Hepatocyte (in vitro differentiated cells): ENCODE data around the gene SLITRK1. TPM values are rescaled to one million over a fixed set of nuclear protein-coding genes. Genes with fewer than 3 reads are reported as not detected.

Experiments
- DNase-seq: peaks from one replicate; pipeline ENCODE4 v3.0.0-alpha.2; 2016; ENCODE audit warnings: low spot score
- H2AFZ ChIP-seq: fragments of 200-600 bp; sonication (generic); 2 replicates; pipeline ENCODE4 v1.6.0; 2016; ENCODE audit warnings: antibody characterized with exemption, mild to moderate bottlenecking
- H3K27ac ChIP-seq: fragments of 200-600 bp; sonication (generic); 2 replicates; pipeline ENCODE4 v1.5.1; 2016; ENCODE audit warnings: mild to moderate bottlenecking
- H3K27me3 ChIP-seq: fragments of 200-600 bp; sonication (generic); 2 replicates; pipeline ENCODE4 v1.6.1; 2016
- H3K36me3 ChIP-seq: fragments of 200-600 bp; sonication (generic); replicated peaks from 2 replicates; pipeline ENCODE4 v1.5.1; 2016; ENCODE audit warnings: low read depth; ENCODE audit not compliant: insufficient read depth
- H3K4me1 ChIP-seq: fragments of 200-600 bp; sonication (generic); 2 replicates; pipeline ENCODE4 v1.5.1; 2016; ENCODE audit warnings: mild to moderate bottlenecking, moderate library complexity; ENCODE audit not compliant: insufficient read depth
- H3K4me2 ChIP-seq: fragments of 200-600 bp; sonication (generic); 2 replicates; pipeline ENCODE4 v1.6.0; 2016
- H3K4me3 ChIP-seq: fragments of 200-600 bp; sonication (generic); 2 replicates; pipeline ENCODE4 v1.5.1; 2016; ENCODE audit warnings: mild to moderate bottlenecking
- H3K79me2 ChIP-seq: fragments of 200-600 bp; sonication (generic); 2 replicates; pipeline ENCODE4 v1.6.0; 2017; ENCODE audit warnings: mild to moderate bottlenecking
- H3K9me2 ChIP-seq: fragments of 200-600 bp; sonication (generic); replicated peaks from 2 replicates; pipeline ENCODE4 v1.6.0; 2017; ENCODE audit warnings: mild to moderate bottlenecking; ENCODE audit not compliant: insufficient read depth
- H3K9me3 ChIP-seq: fragments of 200-600 bp; sonication (generic); 2 replicates; pipeline ENCODE4 v1.5.1; 2016; ENCODE audit warnings: low read depth, mild to moderate bottlenecking
- H4K20me1 ChIP-seq: fragments of 200-600 bp; sonication (generic); 2 replicates; pipeline ENCODE4 v1.6.0; 2016; ENCODE audit warnings: mild to moderate bottlenecking; ENCODE audit not compliant: insufficient read depth, poor library complexity, severe bottlenecking
- CTCF ChIP-seq: fragments of 200-600 bp; sonication (generic); IDR thresholded peaks from 2 replicates; pipeline ENCODE4 v1.5.1; 2016; ENCODE audit warnings: antibody characterized with exemption, mild to moderate bottlenecking; ENCODE audit not compliant: poor library complexity
- EZH2 ChIP-seq: fragments of 200-600 bp; sonication (generic); IDR thresholded peaks from 2 replicates; pipeline ENCODE4 v1.6.1; 2016; ENCODE audit warnings: antibody characterized with exemption, mild to moderate bottlenecking, borderline replicate concordance
- EZH2phosphoT487 ChIP-seq: fragments of 200-600 bp; sonication (generic); IDR thresholded peaks from one replicate; pipeline ENCODE4 v1.6.1; 2018; ENCODE audit warnings: antibody characterized with exemption, mild to moderate bottlenecking, low read depth, moderate library complexity; ENCODE audit not compliant: unreplicated experiment, severe bottlenecking
- WGBS: methylation state at CpG from one replicate; pipeline ENCODE4 v1.1.6; 2016; ENCODE audit warnings: low lambda C conversion rate; ENCODE audit errors: missing lambda C conversion rate; 5-methylcytosine and 5-hydroxymethylcytosine counted together
- polyA plus RNA-seq: library from polyadenylated mRNA; unstranded; fragments of >200 nt; fragmentation: Nextera tagmentation; extraction: Ambion mirVana; gene quantifications from 2 replicates; pipeline ENCODE4 v1.2.1, GENCODE V29; 2016
- total RNA-seq: library from RNA; depleted of rRNA; stranded (reverse); fragments of >200 nt; gene quantifications from 2 replicates; pipeline ENCODE4 v1.2.3, GENCODE V29; 2014

SLITRK1 gene
- total and polyA plus RNA-seq, 2 experiments from 2014 or later = not detected

DNA sequence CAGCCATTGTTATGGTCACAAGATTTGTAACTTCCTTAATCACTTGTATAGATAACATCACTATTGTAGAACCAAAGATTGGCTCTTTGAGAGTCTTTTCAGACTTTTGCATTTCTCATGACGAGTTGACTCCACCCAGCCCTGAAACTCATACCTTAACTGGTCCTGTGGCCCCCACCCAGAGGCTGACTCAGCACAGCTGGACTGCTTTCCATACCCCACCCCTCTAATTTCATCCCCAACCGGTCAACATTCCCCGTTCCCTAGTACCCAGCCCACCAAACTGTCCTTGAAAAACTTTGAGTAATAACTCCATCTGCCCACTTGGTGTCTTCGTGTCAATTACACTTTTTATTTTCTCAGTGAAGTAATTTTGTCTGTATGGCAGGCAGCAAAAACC is 32.1 kb upstream of the SLITRK1 start:
- Histone ChIP-seq H3K36me3 (no peaks in the 10 kb centered on the region), H3K79me2 (no peaks in the 10 kb centered on the region), H3K4me2 (no peak overlapping the region), H2AFZ (no peak overlapping the region), H4K20me1 (no peaks in the 10 kb centered on the region), H3K27ac (no peak overlapping the region), H3K9me2 (no peaks in the 10 kb centered on the region), H3K4me1 (no peaks in the 10 kb centered on the region), H3K27me3 (no peaks in the 10 kb centered on the region), H3K9me3 (no peaks in the 10 kb centered on the region), H3K4me3 (no peak overlapping the region)
- DNase-seq = no peak
- WGBS = 81% methylated on average over 4 of the region's 4 CpGs
- no peak for TF ChIP-seq EZH2
- TF ChIP-seq EZH2phosphoT487 = no peak
- no peak for TF ChIP-seq CTCF

DNA sequence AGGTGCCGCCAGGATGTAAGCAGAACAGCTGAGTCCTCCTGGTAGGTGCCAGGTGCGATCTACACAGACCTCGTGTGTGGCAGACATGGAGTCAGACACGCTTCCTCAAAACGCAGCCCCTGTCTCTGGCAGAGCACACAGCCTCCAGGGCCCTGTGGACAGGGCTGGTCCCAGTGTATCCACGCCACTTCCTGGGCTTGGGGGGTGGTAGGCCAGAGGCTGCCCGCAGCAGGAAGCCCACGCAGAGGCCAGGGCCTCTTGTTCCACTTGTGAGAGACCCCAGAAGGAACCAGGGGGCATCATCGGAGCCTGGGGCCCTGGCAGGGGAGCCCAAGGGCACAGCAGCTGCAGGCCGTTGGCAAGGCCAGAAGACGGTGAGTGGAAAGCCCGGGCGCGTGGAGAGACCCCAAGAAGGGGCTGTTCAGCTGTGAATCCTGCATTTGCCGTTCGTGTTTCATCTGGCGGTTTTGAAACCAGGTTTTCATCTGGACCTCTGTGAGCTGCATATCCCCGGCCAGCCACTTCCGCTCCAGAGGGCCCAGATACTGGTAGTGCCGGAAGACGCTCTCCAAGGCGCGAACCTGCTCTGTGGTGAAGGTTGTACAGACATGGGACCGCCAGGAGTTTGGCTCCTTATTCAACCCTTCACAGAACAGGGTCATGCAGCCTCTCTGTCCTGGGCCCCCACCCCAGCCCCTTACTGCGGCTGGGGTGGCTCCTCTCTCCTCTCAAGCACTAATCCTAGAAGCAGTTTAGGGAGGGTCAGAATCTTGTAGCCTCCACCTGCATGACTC is 25.1 kb upstream of the SLITRK1 start:
- Histone ChIP-seq H3K4me1 (no peaks in the 10 kb centered on the region), H2AFZ (no peak overlapping the region), H3K4me3 (no peak overlapping the region), H3K36me3 (no peaks in the 10 kb centered on the region), H3K27me3 (no peaks in the 10 kb centered on the region), H3K27ac (no peak overlapping the region), H3K4me2 (no peak overlapping the region), H3K79me2 (no peaks in the 10 kb centered on the region), H4K20me1 (no peaks in the 10 kb centered on the region), H3K9me2 (no peaks in the 10 kb centered on the region), H3K9me3 (no peaks in the 10 kb centered on the region)
- no peak for DNase-seq
- TF ChIP-seq EZH2phosphoT487 = no peak
- TF ChIP-seq EZH2 = no peak
- no peak for TF ChIP-seq CTCF
- WGBS = 93% methylated on average over 25 of the region's 25 CpGs

GRCh38 chr13:83906240-83906820 is 24.1 kb upstream of the SLITRK1 start:
- Histone ChIP-seq H2AFZ (no peak overlapping the region), H3K9me2 (no peaks in the 10 kb centered on the region), H3K79me2 (no peaks in the 10 kb centered on the region), H3K27ac (no peak overlapping the region), H3K9me3 (no peaks in the 10 kb centered on the region), H3K4me1 (no peaks in the 10 kb centered on the region), H3K36me3 (no peaks in the 10 kb centered on the region), H3K27me3 (no peaks in the 10 kb centered on the region), H3K4me3 (no peak overlapping the region), H3K4me2 (no peak overlapping the region), H4K20me1 (no peaks in the 10 kb centered on the region)
- TF ChIP-seq EZH2phosphoT487 = no peak
- no peak for TF ChIP-seq CTCF
- no peak for TF ChIP-seq EZH2
- DNase-seq = no peak
- 92% methylated on average over 24 of the region's 25 CpGs for WGBS
